Mesenchymal stem cell (in vitro differentiated cells and primary cell): ENCODE data around the gene ALPG.

Source experiments
- DNase-seq: peaks from one replicate; pipeline ENCODE4 v3.0.0-alpha.2; 2013
- H2AFZ ChIP-seq: one replicate; pipeline ENCODE4 v1.6.1; 2013; ENCODE audit warnings: low read depth, mild to moderate bottlenecking, control low read depth, inconsistent platforms, low read length, moderate library complexity
- H2AK5ac ChIP-seq: 2 replicates; pipeline ENCODE4 v1.6.1; 2013; ENCODE audit warnings: low read length, moderate library complexity, mild to moderate bottlenecking, inconsistent platforms; ENCODE audit not compliant: severe bottlenecking
- H2BK120ac ChIP-seq: one replicate; pipeline ENCODE4 v1.6.1; 2013; ENCODE audit warnings: low read depth, mild to moderate bottlenecking, inconsistent platforms, low read length, moderate library complexity
- H2BK12ac ChIP-seq, 2 experiments: one replicate each; pipeline ENCODE4 v1.6.1; 2013; ENCODE audit warnings: inconsistent platforms in 2 of 2, low read length in 2 of 2, mild to moderate bottlenecking in 2 of 2, moderate library complexity in 2 of 2, control low read depth in 1 of 2
- H2BK15ac ChIP-seq: one replicate; pipeline ENCODE4 v1.6.1; 2013; ENCODE audit warnings: mild to moderate bottlenecking, low read depth, inconsistent platforms; ENCODE audit not compliant: poor library complexity, severe bottlenecking
- H2BK5ac ChIP-seq: 2 replicates; pipeline ENCODE4 v1.6.1; 2013; ENCODE audit warnings: low read depth, mild to moderate bottlenecking, low read length, control low read depth, inconsistent platforms; ENCODE audit not compliant: poor library complexity, severe bottlenecking
- H3K14ac ChIP-seq, 2 experiments: one replicate each; pipeline ENCODE4 v1.6.1; 2013; ENCODE audit warnings: inconsistent platforms in 2 of 2, low read length in 2 of 2, control low read depth in 1 of 2, mild to moderate bottlenecking in 1 of 2, moderate library complexity in 1 of 2
- H3K18ac ChIP-seq, 2 experiments: one replicate each; pipeline ENCODE4 v1.6.1; 2013; ENCODE audit warnings: inconsistent platforms in 2 of 2, low read length in 2 of 2, control low read depth in 1 of 2, low read depth in 1 of 2, mild to moderate bottlenecking in 1 of 2
- H3K23ac ChIP-seq, 2 experiments: one replicate each; pipeline ENCODE4 v1.6.1; 2013; ENCODE audit warnings: inconsistent platforms in 2 of 2, low read length in 2 of 2, mild to moderate bottlenecking in 2 of 2, moderate library complexity in 2 of 2, control low read depth in 1 of 2
- H3K27ac ChIP-seq: 2 replicates; pipeline ENCODE4 v1.5.1; 2013; ENCODE audit warnings: mild to moderate bottlenecking, moderate library complexity, low read length, control low read depth, inconsistent platforms; ENCODE audit not compliant: poor library complexity, severe bottlenecking
- H3K27me3 ChIP-seq, 2 experiments: 2 replicates each; pipeline versions ENCODE4 v1.6.1 to v1.7.0; 2013; ENCODE audit warnings: low read length in 2 of 2, mild to moderate bottlenecking in 2 of 2, moderate library complexity in 2 of 2, control low read depth in 1 of 2, inconsistent platforms in 1 of 2; ENCODE audit not compliant: control insufficient read depth in 1 of 2, insufficient read depth in 1 of 2
- H3K36me3 ChIP-seq, 2 experiments: 2 replicates each; pipeline versions ENCODE4 v1.6.1 to v1.7.0; 2013; ENCODE audit warnings: low read length in 2 of 2, control low read depth in 1 of 2, inconsistent platforms in 1 of 2, low read depth in 1 of 2, mild to moderate bottlenecking in 1 of 2; ENCODE audit not compliant: insufficient read depth in 2 of 2, control insufficient read depth in 1 of 2
- H3K4ac ChIP-seq, 2 experiments: one replicate each; pipeline ENCODE4 v1.6.1; 2013; ENCODE audit warnings: inconsistent platforms in 2 of 2, low read length in 2 of 2, mild to moderate bottlenecking in 2 of 2, moderate library complexity in 2 of 2, control low read depth in 1 of 2, low read depth in 1 of 2
- H3K4me1 ChIP-seq: 2 replicates; pipeline ENCODE4 v1.6.1; 2013; ENCODE audit warnings: low read depth, low read length, control low read depth; ENCODE audit not compliant: control insufficient read depth, insufficient read depth
- H3K4me2 ChIP-seq: 2 replicates; pipeline ENCODE4 v1.6.1; 2013; ENCODE audit warnings: low read length, mild to moderate bottlenecking, inconsistent platforms; ENCODE audit not compliant: poor library complexity, severe bottlenecking
- H3K4me3 ChIP-seq, 2 experiments: 2 replicates each; pipeline versions ENCODE4 v1.5.1 to v1.7.0; 2013; ENCODE audit warnings: low read length in 2 of 2, mild to moderate bottlenecking in 2 of 2, control low read depth in 1 of 2, low read depth in 1 of 2; ENCODE audit not compliant: insufficient read depth in 1 of 2
- H3K79me1 ChIP-seq: replicated peaks from 2 replicates; pipeline ENCODE4 v1.6.1; 2013; ENCODE audit warnings: mild to moderate bottlenecking, control low read depth, low read length, inconsistent platforms; ENCODE audit not compliant: poor library complexity, severe bottlenecking
- H3K9ac ChIP-seq: 2 replicates; pipeline ENCODE4 v1.7.0; 2013; ENCODE audit warnings: mild to moderate bottlenecking, low read length, moderate library complexity
- H3K9me3 ChIP-seq: 2 replicates; pipeline ENCODE4 v1.7.0; 2013; ENCODE audit warnings: mild to moderate bottlenecking, low read length; ENCODE audit not compliant: control insufficient read depth
- H4K8ac ChIP-seq: one replicate; pipeline ENCODE4 v1.6.1; 2013; ENCODE audit warnings: inconsistent platforms, mild to moderate bottlenecking, low read length, moderate library complexity
- H4K91ac ChIP-seq: one replicate; pipeline ENCODE4 v1.6.1; 2013; ENCODE audit warnings: mild to moderate bottlenecking, low read length, inconsistent platforms
- WGBS: methylation state at CpG from one replicate; pipeline ENCODE4 v1.1.7; 2013; ENCODE audit warnings: mixed read lengths; 5-methylcytosine and 5-hydroxymethylcytosine counted together

Gene ALPG

GRCh38 chr2:232411901-232412629 is 5.4 kb downstream of the ALPG start:
- H3K9me3 ChIP-seq, result no peaks in the 10 kb centered on the region
- H2BK5ac ChIP-seq, result no peak overlapping the region
- 83% methylated on average over 5 of the region's 6 CpGs for WGBS
- no peak overlapping the region for H2BK12ac ChIP-seq
- H3K4me2 ChIP-seq, result no peak overlapping the region
- peaks cover 50 to 67% of the 10 kb centered on the region in 2 experiments for H3K27me3 ChIP-seq
- no peak overlapping the region for H3K4me3 ChIP-seq
- H3K4ac ChIP-seq, result no peak overlapping the region
- DNase-seq, result no peak
- no peak overlapping the region for H2BK120ac ChIP-seq
- H2AK5ac ChIP-seq, result no peak overlapping the region
- no peak overlapping the region for H3K27ac ChIP-seq
- no peak overlapping the region for H4K91ac ChIP-seq
- H3K79me1 ChIP-seq, result no peaks in the 10 kb centered on the region
- H3K4me1 ChIP-seq, result no peaks in the 10 kb centered on the region
- no peak overlapping the region for H2AFZ ChIP-seq
- H2BK15ac ChIP-seq, result no peak overlapping the region
- no peak overlapping the region for H4K8ac ChIP-seq
- no peak overlapping the region for H3K14ac ChIP-seq
- no peaks in the 10 kb centered on the region for H3K36me3 ChIP-seq
- no peak overlapping the region for H3K9ac ChIP-seq
- H3K23ac ChIP-seq, result no peak overlapping the region
- H3K18ac ChIP-seq, result no peak overlapping the region

- no peaks in the 10 kb centered on the region for H3K9me3 ChIP-seq
- no peak for DNase-seq
- no peak overlapping the region for H3K4ac ChIP-seq
- H3K4me2 ChIP-seq, result no peak overlapping the region
- H3K23ac ChIP-seq, result no peak overlapping the region
- H2BK12ac ChIP-seq, result no peak overlapping the region
- no peak overlapping the region for H2AK5ac ChIP-seq
- H3K4me1 ChIP-seq, result no peaks in the 10 kb centered on the region
- 94% methylated on average over 4 of the region's 5 CpGs for WGBS
- H3K9ac ChIP-seq, result no peak overlapping the region
- H3K27me3 ChIP-seq, result peaks cover 58 to 75% of the 10 kb centered on the region in 2 experiments
- no peak overlapping the region for H3K14ac ChIP-seq
- H3K36me3 ChIP-seq, result no peaks in the 10 kb centered on the region
- H2BK120ac ChIP-seq, result no peak overlapping the region
- no peak overlapping the region for H2BK5ac ChIP-seq
- no peak overlapping the region for H3K4me3 ChIP-seq
- no peak overlapping the region for H2AFZ ChIP-seq
- H4K8ac ChIP-seq, result no peak overlapping the region
- H2BK15ac ChIP-seq, result no peak overlapping the region
- no peak overlapping the region for H3K27ac ChIP-seq
- no peaks in the 10 kb centered on the region for H3K79me1 ChIP-seq
- H3K18ac ChIP-seq, result no peak overlapping the region
- no peak overlapping the region for H4K91ac ChIP-seq
Measured at GRCh38 chr2:232412986-232413385, 6.3 kb downstream of the ALPG start.

- no peak overlapping the region for H3K9ac ChIP-seq
- no peak overlapping the region for H3K23ac ChIP-seq
- H3K4me1 ChIP-seq, result peaks cover 13% of the 10 kb centered on the region
- H3K4me3 ChIP-seq, result no peak overlapping the region
- no peak for DNase-seq
- H2BK12ac ChIP-seq, result no peak overlapping the region
- no peaks in the 10 kb centered on the region for H3K9me3 ChIP-seq
- no peak overlapping the region for H3K18ac ChIP-seq
- H4K8ac ChIP-seq, result no peak overlapping the region
- H3K27me3 ChIP-seq, result peaks cover 75 to 92% of the 10 kb centered on the region in 2 experiments
- H3K4ac ChIP-seq, result no peak overlapping the region
- H3K36me3 ChIP-seq, result no peaks in the 10 kb centered on the region
- H3K14ac ChIP-seq, result no peak overlapping the region
- H2BK15ac ChIP-seq, result no peak overlapping the region
- H2AFZ ChIP-seq, result no peak overlapping the region
- no peak overlapping the region for H3K27ac ChIP-seq
- H2BK120ac ChIP-seq, result no peak overlapping the region
- no peaks in the 10 kb centered on the region for H3K79me1 ChIP-seq
- H2BK5ac ChIP-seq, result no peak overlapping the region
- WGBS, result 74% methylated on average over 8 of the region's 8 CpGs
- no peak overlapping the region for H3K4me2 ChIP-seq
- H2AK5ac ChIP-seq, result no peak overlapping the region
- no peak overlapping the region for H4K91ac ChIP-seq
Measured at GRCh38 chr2:232415138-232415690, 8.6 kb downstream of the ALPG start.

- Histone ChIP-seq H3K79me1 (no peaks in the 10 kb centered on the region), H3K14ac (no peak overlapping the region), H2BK120ac (no peak overlapping the region), H3K27ac (no peak overlapping the region), H3K4me2 (no peak overlapping the region), H3K36me3 (no peaks in the 10 kb centered on the region), H3K4me1 (peaks cover 20% of the 10 kb centered on the region), H2AK5ac (no peak overlapping the region), H3K23ac (no peak overlapping the region), H3K18ac (no peak overlapping the region), H3K27me3 (peaks cover 72 to 93% of the 10 kb centered on the region in 2 experiments), H2AFZ (no peak overlapping the region), H4K91ac (no peak overlapping the region), H2BK5ac (no peak overlapping the region), H2BK12ac (no peak overlapping the region), H2BK15ac (no peak overlapping the region), H4K8ac (no peak overlapping the region), H3K9ac (no peak overlapping the region), H3K9me3 (no peaks in the 10 kb centered on the region), H3K4me3 (no peak overlapping the region), H3K4ac (no peak overlapping the region)
- 90% methylated on average over 12 of the region's 12 CpGs for WGBS
- no peak for DNase-seq
Measured at GRCh38 chr2:232415736-232416520, 9.3 kb downstream of the ALPG start.
